ENCODE measurements around the gene KCTD17.

KCTD17 gene

DNA sequence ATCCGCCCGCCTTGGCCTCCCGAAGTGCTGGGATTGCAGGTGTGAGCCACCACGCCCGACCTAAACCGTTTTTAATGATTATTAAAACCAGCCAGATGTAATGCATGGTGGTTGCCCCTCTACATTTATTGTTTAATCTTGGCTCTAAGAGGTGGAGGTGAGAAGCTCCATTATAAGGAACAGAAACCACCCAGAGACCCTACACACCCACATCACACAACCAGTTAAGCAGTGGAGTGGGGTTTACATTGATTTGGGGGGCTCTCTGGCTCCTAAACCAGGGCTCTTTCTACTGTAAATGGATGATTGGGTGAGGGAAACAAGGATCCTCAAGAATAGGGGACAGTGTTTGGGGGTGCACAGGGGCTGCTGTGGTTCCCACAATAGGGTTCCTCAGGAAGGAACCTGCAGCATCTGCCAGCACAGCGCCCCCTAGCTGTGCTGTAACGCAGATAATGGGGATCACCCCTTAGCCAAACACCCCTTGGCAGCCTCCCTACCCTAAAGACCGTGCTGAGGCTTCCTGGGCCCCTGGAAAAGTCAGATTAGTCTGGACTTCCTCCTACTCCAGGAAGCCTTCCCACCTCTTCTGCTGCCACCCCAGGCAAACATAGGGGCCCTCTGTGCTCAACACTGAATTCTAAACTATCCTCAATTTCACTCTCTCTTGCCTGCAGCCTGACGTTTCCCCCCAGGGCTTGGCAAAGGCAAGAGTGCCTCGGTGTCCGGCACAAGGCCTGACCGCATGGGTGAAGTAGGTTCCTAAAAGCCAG lies 29.6 kb upstream of the KCTD17 start:
- DNase-seq: no peak

DNA sequence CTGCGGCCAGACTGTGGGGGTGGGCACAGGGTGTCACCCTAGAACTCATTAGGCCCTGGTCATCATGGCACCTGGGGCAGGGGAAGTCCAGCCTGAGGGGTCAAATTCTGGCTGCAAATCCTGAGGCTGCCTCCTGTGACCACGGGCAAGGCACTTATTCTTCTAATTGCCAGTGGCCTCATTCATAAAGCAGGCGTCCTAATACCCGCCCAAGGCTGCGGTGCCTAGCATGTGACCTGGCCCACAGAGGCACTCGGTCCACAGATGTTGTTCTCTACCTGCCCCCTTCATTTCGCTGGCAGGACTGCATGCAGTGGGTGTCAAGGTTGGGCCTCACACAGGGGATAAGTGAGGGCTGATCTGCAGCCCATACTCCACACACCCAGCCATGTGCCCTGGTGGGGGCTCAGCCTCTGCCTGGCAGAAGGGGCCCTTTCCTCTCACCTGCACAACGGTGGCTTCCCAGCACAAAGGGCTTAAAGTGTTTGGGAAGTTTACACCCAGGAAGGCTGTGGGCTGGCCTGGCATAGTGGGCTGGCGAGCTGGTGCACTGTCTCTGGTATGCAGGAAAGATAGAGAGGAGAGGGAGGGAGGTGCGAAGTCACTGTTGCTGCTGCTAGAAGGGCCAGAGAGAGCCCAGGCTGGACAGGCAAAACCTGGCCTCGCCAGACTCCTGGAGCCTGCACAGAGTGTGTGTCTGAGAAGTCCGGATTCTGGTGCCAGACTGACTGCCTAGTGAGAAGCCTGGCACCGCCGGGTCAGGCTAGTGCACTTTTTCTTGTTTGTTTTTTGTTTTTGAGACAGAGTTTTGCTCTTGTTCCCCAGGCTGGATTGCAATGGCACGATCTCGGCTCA lies 28.8 kb upstream of the KCTD17 start:
- DNase-seq: no peak

DNA sequence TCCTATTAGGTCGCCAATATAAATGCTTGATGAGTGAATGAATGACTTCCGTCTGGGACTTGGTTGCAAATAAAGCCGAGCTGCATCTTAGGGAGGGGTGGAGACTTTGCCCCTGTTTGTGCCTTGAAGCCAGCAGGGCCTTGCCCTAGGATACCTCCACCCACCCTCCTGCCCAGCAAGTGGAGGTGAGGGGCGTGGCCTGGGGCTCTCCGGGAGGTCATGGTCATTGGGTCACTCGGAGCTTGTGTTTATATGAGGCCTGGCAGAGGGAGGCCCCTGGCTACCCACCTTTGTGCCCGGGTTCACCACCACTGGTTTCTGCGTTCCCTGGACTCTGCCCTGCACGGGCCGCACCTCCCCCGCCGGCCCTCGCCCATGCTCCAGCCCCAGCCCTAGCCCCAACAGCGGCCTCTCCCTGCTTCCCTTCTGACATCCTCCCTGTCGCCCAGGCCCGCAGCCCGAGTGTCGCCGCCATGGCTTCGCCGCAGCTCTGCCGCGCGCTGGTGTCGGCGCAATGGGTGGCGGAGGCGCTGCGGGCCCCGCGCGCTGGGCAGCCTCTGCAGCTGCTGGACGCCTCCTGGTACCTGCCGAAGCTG lies 27.7 kb upstream of the KCTD17 start:
- no peak for DNase-seq

DNA sequence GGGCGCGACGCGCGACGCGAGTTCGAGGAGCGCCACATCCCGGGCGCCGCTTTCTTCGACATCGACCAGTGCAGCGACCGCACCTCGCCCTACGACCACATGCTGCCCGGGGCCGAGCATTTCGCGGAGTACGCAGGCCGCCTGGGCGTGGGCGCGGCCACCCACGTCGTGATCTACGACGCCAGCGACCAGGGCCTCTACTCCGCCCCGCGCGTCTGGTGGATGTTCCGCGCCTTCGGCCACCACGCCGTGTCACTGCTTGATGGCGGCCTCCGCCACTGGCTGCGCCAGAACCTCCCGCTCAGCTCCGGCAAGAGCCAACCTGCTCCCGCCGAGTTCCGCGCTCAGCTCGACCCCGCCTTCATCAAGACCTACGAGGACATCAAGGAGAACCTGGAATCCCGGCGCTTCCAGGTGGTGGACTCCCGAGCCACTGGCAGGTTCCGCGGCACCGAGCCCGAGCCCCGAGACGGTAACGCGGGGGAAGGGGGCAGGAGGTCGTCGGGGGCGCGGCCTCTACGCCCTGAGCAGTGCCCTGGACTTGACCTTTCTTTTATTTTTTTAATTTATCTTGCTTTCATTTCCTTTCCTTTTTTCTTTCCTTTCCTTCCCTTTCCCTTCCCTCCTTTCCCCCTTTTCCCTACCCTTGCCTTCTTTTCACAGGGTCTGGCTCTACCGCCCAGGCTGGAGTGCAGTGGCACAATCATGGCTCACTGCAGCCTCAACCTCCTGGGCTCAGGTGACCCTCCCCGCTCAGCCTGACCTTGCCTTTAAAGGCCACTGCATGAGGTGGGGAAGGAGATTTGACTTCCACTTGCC lies 27.0 kb upstream of the KCTD17 start:
- no peak for DNase-seq

DNA sequence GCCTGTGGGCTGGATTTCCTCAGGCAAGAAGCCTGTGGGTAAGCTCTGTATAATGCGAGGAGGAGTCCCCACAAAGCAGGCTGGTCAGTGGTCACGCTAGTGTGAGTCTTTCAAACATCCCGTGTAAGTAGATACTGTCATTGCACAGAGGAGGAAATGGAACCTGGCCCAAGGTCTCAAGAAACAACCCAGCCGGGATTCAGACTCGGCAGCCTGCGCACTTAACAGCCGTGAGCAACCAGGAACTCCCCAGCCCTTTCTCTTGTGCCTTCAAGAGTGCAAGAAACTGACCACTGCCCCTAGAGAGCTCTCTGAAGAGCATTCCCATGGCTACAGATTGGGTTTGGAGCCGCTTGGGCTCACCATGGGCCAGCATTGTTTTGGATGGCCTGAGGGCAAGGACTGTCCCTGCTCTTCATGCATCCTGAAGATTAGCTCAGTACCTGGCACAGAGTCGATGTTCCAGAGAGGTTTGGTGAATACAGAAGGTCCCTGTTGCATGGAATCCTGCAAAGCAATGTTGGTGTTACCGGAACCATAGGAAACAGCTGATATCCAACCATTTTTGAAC lies 26.0 kb upstream of the KCTD17 start:
- no peak for DNase-seq

DNA sequence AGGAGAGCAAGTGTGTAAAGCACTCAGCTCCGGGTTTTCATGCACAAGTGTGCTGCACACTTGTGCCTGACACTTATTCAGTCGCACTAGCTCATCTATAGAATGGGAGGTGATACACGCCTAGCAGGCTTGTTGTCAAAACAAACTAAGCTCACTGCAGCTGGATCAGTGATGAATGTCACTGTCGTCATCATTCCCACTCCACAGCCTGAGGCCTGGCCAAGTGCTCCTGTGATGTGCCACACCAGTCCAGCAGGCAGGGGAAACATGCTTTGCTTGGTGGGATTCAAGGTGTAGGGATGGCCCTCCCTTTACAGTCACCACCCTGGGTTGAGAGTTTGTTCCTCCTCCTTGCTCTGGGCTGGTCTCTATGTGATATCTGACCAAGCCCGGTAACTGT lies 25.2 kb upstream of the KCTD17 start:
- DNase-seq: no peak

DNA sequence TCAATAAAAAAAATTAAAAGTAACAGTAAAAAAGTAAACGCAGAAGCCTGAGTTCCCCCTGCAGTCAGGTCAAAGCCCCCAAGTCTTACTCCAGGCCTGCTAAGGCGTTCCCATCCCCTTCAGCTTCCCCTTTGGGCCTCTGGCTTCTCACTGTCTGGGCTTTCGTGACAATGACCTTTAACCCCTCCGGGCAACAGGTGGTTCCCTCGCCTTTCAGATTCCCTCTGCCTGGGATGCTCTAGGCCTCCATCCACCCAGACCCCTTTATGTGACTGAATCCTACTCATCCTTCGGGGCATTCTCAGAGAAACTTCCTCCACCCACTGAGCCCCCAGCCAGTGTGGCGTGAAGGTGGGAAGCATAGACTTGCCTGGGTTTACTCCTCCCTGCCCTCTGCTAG lies 24.0 kb upstream of the KCTD17 start:
- DNase-seq: no peak

DNA sequence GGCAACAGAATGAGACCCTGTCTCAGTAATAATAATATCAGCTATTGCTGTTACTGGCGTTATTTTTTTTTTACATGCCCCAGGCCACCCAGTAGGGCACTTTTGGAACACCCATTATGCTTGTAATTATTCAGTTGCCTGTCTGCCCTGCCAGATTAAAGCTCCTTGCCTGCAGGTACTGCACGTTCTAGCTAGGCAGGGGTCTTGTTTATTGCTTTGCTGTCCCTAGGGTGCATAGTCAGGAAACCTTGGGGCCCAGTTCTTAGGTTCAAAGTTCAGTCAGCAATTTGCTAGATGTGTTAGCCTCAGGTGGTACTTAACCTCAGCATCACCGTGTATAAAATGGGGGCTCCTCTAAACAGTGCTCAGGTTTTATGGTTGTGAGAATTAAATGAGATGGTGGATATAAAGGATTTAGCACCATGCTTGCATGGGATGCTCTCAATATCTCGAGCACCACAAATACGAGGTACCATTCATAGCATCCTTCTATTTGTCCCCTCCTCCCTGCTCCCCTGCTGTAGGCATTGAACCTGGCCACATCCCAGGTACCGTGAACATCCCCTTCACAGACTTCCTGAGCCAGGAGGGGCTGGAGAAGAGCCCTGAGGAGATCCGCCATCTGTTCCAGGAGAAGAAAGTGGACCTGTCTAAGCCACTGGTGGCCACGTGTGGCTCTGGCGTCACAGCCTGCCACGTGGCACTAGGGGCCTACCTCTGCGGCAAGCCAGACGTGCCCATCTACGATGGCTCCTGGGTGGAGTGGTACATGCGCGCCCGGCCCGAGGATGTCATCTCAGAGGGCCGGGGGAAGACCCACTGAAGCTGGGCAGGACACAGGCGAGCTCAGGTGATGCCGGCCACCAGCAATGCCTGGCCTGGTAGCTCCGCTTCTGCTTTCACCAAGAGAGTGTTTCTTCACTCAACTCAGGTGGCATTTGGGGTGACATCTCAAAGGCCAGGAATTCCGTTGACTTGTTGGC lies 22.6 kb upstream of the KCTD17 start:
- no peak for DNase-seq

DNA sequence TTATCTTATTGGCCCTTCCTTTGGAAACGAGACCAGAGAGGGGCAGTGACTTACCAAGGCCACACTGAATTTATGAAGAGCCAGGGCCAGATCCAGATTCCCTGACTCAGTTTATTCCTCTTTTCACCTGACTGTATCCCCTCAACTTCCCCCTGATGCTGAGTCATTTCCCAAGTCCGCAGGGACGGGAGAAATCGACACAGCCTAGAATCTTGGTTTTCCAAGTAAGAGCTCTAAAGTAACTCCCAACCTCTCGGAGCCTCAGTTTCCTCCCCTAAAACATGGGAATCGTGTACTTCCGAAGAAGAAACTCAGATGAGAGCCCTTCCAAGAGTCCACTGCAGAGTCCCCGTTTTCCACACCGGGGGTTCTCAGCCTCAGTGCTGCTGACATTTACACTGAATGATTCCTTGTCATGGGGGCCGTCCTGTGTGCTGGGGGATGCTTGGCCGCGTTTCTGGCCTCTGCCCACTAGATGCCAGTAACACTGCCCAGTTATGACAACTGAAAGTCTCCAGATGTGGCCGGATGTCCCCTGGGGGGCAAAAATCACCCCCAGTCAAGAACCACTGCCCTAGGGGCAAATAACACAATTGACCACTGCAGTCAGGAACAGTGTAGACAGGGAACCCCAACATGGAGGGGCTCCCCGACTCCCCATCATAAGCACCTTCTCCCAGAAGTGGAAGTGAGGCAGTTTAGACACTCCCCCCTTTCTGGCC lies 20.8 kb upstream of the KCTD17 start:
- DNase-seq: no peak

DNA sequence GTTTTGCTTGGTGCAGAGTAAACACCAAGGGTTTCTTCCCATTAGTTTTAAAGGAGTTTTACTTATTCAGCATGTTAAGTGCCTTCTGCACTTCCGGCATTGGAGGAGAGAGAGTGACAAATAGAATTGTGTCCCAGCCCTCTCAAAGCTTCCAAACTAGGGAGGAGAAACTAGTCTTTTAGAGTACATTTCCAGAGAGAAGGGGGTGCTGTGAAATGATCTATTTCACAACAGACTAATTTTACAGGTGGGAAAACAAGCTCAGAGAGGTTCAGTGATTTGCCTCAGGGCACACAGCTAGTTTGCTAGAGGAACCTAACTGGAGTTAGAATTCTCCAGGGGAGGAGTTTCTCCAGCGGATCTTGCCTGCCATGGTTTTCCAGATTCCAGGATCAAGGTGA lies 19.4 kb upstream of the KCTD17 start:
- no peak for DNase-seq

DNA sequence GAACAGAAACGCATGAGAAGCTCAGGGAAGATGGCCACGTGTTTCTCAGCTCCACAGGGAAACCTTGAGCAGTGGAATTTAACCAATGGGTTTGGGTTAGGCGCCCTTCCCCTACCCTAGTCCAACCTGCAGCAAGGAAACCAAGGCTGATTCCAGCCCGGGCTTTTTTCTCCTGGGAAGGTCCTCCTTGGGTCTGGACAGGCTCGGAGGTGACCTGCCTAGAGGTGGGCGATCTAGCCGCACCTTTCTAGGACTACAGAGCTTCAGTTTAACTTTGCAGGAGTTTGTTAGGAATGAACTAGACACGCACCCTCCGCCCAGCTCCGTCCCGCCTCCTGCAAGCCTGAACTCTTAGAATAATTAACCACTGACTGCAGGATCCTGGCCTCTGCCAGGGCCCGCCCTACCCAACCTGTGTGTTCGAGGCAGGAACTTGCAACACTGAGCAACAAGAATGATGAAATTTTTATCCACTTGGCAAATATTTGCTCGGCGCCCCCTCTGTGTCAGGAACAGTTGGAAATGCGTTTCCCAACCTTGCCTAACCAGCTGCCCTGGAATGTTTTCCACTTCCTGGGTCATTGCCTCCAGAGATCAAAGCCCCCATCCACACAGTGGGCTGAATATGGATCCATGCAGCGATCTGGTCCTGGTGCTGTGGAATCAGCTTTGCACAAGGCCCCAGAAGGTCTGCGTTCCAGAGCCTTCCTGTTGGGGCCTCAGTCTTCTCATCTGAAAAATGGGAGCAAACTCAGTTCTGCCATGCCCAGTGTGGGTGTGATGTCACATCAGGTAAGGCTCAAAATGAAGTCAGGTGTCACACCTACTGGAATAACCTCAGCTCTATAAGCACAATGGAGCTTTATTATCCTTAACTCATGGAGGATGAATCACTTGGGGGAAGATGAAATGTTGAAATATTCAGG lies 18.7 kb upstream of the KCTD17 start:
- no peak for DNase-seq

DNA sequence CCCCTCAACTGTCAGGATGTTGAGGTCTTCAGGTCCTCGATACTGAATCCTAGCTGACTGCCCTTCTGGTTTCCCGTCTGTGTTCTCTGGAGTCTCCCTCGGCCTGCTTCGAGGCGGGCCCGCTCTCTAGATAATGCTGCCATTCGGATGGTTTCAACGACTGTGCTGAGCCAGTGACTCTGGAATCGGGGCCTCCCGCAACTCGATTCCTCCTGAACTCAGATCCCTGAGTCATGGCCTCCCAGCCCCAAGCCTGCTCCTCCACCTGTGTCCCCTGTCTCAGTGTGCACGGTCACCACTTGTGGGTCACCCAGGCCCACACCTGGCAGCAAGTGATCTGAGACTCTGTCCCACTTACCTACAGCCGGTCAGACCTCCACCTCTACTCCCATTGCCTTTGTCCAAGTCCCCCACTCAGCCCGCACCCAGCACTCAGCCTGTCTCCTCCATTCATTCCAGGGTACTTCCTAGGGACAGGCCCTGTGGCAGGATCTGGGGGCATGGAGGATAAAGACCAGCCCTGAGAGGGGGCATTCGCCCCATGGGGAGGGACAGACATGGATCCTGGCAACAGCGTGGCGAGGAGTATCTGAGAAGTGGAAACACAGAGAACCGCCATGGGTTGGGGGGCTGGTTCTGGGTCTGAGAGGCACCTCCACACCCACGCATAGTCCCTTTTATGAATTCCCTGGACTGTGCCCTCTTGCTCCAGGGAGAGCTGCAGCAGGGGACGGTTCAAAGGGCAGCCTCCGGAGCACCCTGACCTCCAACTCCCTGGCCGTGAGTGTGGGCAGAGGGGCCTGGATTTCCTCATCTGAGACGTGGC lies 17.7 kb upstream of the KCTD17 start:
- no peak for DNase-seq

DNA sequence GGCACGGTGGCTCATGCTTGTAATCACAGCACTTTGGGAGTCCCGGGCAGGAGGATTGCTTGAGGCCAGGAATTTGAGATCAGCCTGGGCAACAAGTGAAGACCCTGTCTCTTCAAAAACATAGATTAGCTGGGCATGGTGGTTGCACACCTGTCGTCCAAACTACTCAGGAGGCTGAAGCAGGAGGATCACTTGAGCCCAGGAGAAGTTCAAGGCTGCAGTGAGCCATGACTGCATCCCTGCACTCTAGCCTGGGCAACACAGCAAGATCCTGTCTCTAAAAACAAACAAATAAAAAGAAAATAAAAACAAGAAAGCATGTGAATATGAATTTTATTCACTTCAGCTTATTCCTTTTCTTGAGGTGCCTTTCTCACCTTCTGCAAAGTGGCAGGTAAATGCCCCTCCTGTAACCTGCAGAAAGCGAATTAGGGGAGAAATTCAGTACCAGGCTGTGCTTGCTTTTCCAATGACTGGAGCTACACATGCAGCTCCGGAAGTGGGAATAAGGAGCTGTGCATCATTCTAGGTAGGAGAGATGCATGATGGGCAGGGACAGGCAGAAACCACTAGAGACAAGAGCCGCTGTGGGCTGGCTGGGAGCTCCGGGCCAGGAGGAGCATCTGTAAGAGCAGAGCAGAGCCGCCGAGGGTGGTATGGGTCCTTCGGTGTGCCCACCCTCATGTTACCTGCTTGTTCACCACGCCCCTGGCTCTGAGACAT lies 14.7 kb upstream of the KCTD17 start:
- no peak for DNase-seq

DNA sequence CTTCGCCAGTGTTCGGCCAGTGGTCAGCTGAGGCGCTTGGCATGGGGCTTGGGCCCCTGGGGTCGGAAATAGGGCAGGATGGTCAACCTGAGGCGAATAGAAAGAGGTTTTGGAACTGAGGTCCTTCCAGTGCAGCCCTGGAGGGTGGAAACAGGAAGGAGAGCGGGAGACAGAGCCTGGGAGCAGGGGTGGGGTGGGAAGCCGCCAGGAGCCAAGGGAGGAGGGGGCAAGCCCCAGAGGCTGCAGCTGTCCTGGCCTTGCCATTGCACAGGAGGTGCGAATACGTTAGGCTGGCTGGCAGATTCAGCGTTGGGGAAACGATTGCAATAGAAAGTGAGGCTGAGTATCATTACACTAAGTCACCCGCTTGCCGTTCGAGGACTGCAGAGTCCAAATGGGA lies 13.9 kb upstream of the KCTD17 start:
- no peak for DNase-seq

DNA sequence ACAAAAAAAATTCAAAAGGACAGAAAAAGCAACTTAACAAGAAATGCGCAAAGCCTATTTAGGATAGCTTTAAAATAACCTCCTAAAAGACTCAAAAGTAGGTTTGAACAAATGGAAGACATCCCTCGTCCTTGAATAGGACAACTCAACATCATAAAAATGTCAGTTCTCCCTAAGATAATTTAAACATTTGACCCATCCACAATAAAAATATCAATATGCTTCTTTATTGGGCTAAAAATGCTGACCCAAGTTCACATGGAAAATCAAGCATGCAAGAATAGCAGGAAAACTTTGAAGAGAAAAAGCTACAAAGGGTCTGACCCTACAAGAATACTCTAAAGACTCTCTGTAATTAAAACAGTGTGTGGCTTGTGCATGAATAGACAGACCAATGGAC lies 12.1 kb upstream of the KCTD17 start:
- no peak for DNase-seq

DNA sequence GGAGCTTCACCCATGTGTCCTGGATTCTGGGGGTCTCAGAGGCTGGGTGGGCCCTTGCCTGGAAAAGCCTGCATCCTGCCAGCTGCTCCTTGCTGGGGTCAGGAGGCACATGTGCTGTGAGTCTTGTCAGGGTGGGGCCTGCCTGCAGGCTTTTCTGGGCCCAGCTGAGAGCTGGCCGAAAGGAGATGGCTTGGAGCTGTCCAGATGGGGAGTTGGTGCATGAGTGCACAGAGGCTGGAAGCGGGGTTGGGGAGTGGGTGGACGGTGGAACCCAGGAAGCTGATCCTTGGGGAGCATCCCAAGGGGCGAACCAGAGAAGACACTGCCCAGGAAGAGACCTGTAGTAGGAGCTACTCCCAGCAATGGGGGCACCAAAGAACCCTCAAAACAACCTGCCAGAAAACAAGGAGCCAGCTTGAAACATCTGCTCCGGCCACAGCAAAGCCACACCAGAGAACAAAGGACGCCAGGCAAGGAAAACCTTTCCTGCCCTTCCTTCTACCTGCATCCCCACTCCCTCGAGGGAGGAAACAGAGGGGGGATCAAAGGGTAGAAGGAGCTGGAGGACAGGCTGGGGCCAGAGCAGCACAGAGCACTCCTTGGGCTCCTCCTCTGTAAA lies 8.2 kb upstream of the KCTD17 start:
- DNase-seq: no peak

DNA sequence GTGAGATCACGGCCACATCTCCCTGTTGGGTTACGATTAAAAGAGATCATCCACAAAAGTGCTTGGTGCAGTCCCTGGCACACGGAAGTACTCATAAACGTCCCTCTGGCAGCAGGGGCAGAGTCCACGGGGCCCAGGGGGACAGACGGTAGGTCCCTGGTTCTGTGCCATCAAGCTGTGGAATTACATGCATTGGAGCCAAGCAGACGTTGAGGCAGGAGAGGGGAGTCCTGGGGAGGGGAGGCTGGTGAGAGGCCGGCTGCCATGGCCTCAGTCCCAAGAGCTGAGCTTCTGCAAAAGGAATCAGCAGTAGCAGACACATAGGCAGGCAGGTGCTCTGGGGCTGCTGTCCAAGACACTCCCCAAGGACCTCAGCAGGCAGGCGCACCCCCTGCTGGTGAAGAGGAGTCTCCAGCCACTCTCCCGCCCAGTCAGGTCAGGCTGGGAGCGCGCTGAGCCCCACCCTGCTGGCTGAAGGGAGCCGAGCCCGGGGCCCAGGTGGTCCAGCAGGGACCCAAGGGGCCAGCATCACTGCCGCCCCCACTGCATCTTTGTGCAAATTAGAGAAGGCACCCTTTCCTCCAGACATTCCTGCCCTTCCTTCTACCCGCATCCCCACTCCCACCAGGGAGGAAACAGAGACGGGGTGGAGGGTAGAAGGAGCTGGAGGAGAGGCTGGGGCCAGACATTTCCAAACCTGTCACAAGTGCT lies 7.6 kb upstream of the KCTD17 start:
- no peak for DNase-seq
